ENCODE data around the gene CCNL2.

GRCh38 chr1:1342061-1342562 lies 57.0 kb downstream of the CCNL2 start:
- TF ChIP-seq EZH2phosphoT487 (IDR thresholded peaks at IDR 0.05; ENCODE audit: insufficient read depth, low read depth) = no peak
- TF ChIP-seq EZH2 (IDR thresholded peaks at IDR 0.05; ENCODE audit: insufficient read depth, poor library complexity, severe bottlenecking) = no peak
